GF-D8 (cell line): ENCODE data around the gene CBFA2T2.
"Not testable (repeated sequence)": the region's sequence is repeated elsewhere in the genome, so short reads cannot be mapped to it uniquely, and the experiment has no call there.

Experiments
- DNase-seq: peaks from one replicate; lab custom pipeline; 2025; lab: John Stamatoyannopoulos, UW

Gene CBFA2T2

GRCh38 chr20:33698966-33699365 is 209.1 kb downstream of the CBFA2T2 start:
- DNase-seq = not testable (repeated sequence)
